Measurements from ENCODE around the gene ATP5F1E.
"Not testable (repeated sequence)": the region's sequence is repeated elsewhere in the genome, so short reads cannot be mapped to it uniquely, and the experiment has no call there.

The ATP5F1E gene

DNA sequence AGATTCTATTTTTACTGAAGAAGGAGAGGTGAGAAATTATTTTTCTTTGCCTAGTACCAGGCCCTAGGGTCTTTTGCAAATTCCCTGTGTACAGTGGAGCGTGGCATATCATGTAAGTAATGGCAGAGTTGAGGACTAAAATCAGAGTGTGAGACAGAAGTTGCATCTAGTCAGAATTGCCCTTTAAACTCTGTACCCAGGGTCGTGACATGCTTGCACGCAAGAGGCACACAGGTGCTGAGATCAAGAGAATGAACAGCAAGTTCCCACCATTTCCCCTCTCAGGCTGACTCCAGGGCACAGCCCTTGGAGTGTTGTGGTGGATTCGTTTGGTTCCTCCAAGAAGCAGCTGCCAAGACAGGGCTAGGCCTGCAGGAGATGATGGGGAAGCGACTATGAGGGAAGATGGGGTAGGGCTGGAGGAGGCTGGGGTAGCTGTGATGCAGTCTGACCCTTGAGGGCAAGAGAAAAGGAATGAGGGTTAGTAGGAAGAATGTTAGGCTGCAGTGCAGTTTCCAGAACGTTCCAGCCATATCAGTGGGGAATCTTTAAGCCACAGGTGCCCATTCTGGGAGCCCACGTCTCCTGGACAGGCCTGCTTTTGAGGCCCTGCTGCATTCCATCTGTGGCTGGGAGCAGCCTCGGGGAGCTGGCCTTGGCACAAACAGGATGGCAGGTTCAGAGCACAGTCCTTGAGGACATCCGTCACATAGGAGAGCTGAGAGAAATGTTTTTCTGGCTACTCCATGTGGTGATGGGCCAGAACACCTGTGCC is 44.2 kb downstream of the ATP5F1E start:
- DNase-seq = no peak

DNA sequence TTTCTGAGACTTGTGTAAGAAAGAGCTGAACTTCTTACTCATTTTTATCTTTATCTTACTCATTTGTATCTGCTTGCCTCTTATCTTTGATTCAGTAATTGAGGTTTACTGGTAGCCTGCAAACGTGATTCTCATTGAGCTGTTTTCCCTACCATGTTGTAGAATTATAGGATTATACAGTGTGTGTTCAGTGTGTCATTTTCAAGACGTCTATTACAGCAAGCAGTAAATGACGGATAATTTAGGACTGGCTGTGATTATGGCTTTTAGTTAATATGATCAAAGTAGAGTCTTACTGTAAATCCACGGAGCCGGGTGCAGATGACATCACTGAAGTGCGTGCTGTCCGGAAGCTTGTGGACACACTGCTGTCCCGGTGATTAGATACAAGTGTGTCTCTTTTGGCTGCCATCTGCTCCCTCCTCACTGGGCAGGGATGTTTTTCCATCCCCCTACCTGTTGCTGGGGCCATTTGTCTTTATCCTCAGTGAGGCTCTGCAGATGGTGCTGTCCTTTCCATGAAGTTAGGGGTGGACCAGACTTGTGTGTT is 45.1 kb downstream of the ATP5F1E start:
- DNase-seq = no peak

DNA sequence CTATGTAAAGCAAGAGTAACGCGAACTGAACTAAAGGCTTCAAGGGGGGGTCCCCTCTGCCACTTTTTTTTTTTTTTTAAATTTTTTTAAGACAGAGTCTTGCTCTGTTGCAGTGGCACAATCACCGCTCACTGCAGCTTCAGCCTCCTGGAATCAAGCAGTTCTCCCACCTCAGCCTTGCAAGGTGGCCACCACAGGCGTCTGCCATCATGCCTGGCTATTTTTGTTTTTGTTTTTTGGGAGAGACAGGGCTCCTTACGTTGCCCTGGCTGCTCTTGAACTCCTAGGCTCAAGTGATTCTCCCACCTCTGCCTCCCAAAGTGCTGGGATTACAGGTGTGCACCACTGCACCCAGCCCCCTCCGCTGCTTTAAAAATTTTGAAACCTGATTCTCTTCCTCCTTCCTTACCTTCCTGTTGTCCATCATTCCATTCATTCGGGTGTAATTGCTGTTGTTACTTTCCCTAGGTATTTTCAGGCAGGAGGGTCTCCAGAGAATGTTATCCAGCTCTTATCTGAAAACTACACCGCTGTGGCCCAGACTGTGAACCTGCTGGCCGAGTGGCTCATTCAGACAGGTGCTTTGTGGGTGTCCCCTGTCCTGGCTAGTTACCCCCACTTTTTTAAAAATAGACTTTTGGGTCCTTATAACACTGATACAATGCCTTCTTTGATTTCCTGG is 45.7 kb downstream of the ATP5F1E start:
- DNase-seq = no peak

DNA sequence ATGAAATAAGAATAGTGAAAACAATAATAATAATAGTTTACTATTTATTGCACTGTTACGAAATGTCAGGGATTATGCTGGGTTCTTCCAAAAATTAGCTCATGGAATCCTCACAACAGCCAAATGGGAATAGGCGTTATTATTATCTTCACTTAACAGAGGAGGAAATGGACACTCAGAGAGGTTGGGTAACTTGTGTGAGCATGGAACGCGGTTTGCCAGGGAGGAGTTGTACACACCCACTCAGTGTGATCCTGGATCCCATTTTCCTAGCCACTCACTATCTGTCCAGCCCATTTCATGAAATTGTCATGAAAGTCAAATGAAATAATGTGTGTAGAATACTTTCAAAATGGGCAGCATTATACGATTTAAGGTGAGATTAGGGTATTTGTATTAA is 46.5 kb downstream of the ATP5F1E start:
- DNase-seq = no peak

- DNase-seq = no peak
Measured at GRCh38 chr20:58984691-58985090, 47.4 kb downstream of the ATP5F1E start.

DNA sequence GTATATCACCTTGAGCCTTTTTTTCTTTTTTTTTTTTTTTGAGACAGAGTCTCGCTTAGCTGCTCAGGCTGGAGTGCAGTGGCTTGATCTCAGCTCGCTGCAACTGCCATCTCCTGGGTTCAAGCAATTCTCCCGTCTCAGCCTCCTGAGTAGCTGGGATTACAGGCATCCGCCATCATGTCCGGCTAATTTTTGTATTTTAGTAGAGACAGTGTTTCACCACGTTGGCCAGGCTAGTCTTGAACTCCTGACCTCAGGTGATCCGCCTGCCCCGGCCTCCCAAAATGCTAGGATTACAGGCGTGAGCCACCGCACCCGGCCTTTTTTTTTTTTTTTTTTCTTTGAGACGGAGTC is 49.0 kb downstream of the ATP5F1E start:
- not testable (repeated sequence) for DNase-seq

- no peak for DNase-seq
Measured at GRCh38 chr20:58982406-58983114, 49.6 kb downstream of the ATP5F1E start.

GRCh38 chr20:58981628-58982364 is 50.3 kb downstream of the ATP5F1E start:
- DNase-seq = no peak

DNA sequence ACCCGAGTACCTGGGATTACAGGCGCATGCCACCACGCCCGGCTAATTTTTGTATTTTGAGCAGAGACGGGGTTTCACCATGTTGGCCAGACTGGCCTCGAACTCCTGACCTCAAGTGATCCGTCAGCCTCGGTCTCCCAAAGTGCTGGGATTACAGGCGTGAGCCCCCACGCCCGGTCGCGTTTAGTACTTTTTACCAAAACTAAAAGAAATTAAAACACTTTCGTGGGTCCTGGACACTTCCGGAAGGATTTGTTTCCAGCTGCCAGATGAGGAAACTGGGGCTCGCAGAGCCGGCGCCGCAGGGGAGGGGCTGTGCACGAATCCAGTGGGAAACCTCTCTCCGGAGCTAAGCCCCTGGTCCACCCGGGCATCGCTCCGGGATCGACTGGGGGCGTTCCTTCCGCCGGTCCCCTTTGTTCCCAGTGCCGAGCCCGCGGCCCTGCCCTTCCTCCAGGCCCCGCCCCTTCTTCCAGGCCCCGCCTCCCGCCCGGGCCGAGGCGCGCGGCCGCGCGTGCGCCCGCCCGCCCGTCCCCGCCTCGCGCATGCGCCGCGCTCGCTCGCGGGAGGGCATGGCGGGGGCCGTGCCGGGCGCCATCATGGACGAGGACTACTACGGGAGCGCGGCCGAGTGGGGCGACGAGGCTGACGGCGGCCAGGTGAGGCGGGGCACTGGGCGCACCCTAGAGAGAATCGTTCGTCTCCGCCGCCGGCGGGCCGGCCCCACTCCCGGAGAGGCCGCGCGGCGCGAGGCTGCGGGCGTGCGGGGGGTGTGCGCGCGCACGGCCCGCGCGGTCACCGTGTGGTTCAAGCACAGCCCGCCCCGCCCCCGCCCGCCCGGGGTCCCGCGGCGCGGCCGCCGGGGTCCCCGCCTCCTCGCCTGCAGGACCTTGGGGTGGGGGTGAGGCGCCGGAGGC is 51.2 kb downstream of the ATP5F1E start, which contains the start of gene NELFCD:
Gene NELFCD (plus strand): TSS at position 546 of the 917 bp plus-strand sequence. CDS start 54 bp downstream, at position 600.
- DNase-seq = peak; percentile 89

- no peak for DNase-seq
Measured at GRCh38 chr20:58978351-58979190, 53.6 kb downstream of the ATP5F1E start.

DNA sequence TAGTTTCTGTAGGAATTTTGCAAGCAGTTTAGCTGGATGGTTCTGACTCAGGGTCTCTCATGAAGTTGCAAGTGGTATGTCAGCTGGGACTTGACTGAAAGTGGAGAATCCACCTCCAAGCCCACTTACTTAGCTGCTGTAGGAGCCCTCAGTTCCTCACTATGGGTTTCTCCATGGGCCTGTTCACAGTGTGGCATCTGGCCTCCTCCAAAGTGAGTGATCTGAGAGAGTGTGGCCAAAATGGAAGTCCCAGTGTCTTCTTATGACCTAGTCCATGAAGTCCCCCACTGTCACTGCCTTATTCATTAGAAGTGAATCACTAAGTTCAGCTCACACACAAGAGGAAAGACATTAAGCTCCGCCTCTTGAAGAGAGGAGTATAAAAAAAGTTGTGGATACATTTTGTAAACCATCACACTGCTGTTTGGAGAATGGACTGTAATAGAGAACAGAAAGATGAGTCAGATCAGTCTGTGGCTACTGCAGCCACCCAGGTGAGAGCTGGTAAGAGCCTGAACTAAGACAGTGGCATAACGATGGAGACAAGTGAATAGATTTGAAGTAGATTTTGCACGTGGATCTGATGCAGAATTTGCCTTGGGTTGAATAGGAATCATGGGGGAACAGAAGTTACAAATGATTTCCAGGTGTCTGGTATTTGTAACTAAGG is 55.9 kb downstream of the ATP5F1E start:
- DNase-seq = no peak

Data from activated naive CD4-positive, alpha-beta T cell treated with anti-CD3 and anti-CD28 coated beads, Interleukin-2, amount 50 U/mL, for 16 hours (primary cell).